Fibroblast of mammary gland (primary cell): ENCODE measurements around the gene FAM13B.
A peak's percentile ranks its signal among the peaks of the same experiment; 100 is the strongest.
"Not testable (repeated sequence)": the region's sequence is repeated elsewhere in the genome, so short reads cannot be mapped to it uniquely, and the experiment has no call there.

Source experiments
- DNase-seq: peaks from one replicate; pipeline ENCODE4 v3.0.0-alpha.2; 2010; ENCODE audit warnings: low read depth
- H3K4me3 ChIP-seq: 2 replicates; pipeline ENCODE4 v1.5.1; 2011; ENCODE audit warnings: low read depth, mild to moderate bottlenecking, low read length, moderate library complexity; ENCODE audit not compliant: control insufficient read depth
- CTCF ChIP-seq: conservative IDR thresholded peaks from 2 replicates; pipeline ENCODE4 v1.5.1; 2011; ENCODE audit warnings: low read depth, low read length, inconsistent platforms; ENCODE audit not compliant: control insufficient read depth, insufficient read depth

Gene FAM13B

GRCh38 chr5:138032572-138033385, at the start of gene FAM13B:
TSS of gene FAM13B (minus strand) at chr5:138033079. CDS start at chr5:138019111, 13,968 bp downstream.
- TF ChIP-seq CTCF: no peak
- H3K4me3 ChIP-seq: peak within 1 kb of the TSS; percentile 91
- peak; percentile 45 for DNase-seq

- TF ChIP-seq CTCF: no peak
- no peak overlapping the region for H3K4me3 ChIP-seq
- no peak for DNase-seq
Observed at GRCh38 chr5:138082033-138082432, 49.2 kb upstream of the FAM13B start.

GRCh38 chr5:138078006-138078643, 45.2 kb upstream of the FAM13B start:
- no peak overlapping the region for H3K4me3 ChIP-seq
- no peak for DNase-seq
- no peak for TF ChIP-seq CTCF

- DNase-seq: peak; percentile 72
- TF ChIP-seq CTCF: peak; percentile 93
- H3K4me3 ChIP-seq: no peak overlapping the region
Observed at GRCh38 chr5:138077064-138077696, 44.3 kb upstream of the FAM13B start.

- H3K4me3 ChIP-seq, DNase-seq: not testable (repeated sequence)
Observed at GRCh38 chr5:138070026-138070425, 37.1 kb upstream of the FAM13B start.

GRCh38 chr5:138068742-138069600, 36.1 kb upstream of the FAM13B start:
- peak; percentile 77 for DNase-seq
- H3K4me3 ChIP-seq: no peak overlapping the region
- peak; percentile 82 for TF ChIP-seq CTCF

- TF ChIP-seq CTCF: no peak
- no peak for DNase-seq
- H3K4me3 ChIP-seq: no peak overlapping the region
Observed at GRCh38 chr5:138067945-138068344, 35.1 kb upstream of the FAM13B start.
